Activated naive CD4-positive, alpha-beta T cell treated with anti-CD3 and anti-CD28 coated beads, Interleukin-2, amount 10 ng/mL, durations not matched to agents 5 hours and 36 hours (primary cell): Measurements from ENCODE around the gene GOLGA1. TPM values are rescaled to one million over a fixed set of nuclear protein-coding genes. Genes with fewer than 3 reads are reported as not detected.

Source experiments
- total RNA-seq, 2 experiments: library from RNA; stranded (reverse); gene quantifications; one replicate each; pipeline ENCODE4 v1.2.3, GENCODE V29; 2021

The GOLGA1 gene
- total RNA-seq, result 10 to 100 TPM; 16.9 to 17.4 TPM

GRCh38 chr9:124940894-124941678 is at the start of gene GOLGA1:
GOLGA1 (minus strand) TSS chr9:124941083; CDS start chr9:124938711, 2,372 bp downstream.

GRCh38 chr9:124861342-124862229 is 79.3 kb downstream of the GOLGA1 start, which contains the start of the genes ARPC5L and RPL35:
ARPC5L (plus strand) TSS chr9:124862130; CDS start chr9:124869291, 7,161 bp downstream.
RPL35 (minus strand) TSS chr9:124861957; CDS start chr9:124861912, 45 bp downstream.

GRCh38 chr9:124852829-124853531 is 87.9 kb downstream of the GOLGA1 start, which contains the start of gene WDR38:
WDR38 (plus strand) TSS chr9:124853460; CDS start chr9:124853532, 72 bp downstream.

Other genes with a start within 250 kb of the GOLGA1 start
- gene NR6A1, start 169.8 kb downstream of the GOLGA1 start, total RNA-seq, result under 1 TPM; 0.19 to 0.50 TPM
- gene OLFML2A, start 163.9 kb downstream of the GOLGA1 start, total RNA-seq, result not detected
- not detected for gene WDR38, start 87.6 kb downstream of the GOLGA1 start, total RNA-seq
- 1,000 to 10,000 TPM; 1,539 to 1,574 TPM for gene RPL35, start 79.1 kb downstream of the GOLGA1 start, total RNA-seq
- 10 to 100 TPM; 59.5 TPM for gene ARPC5L, start 79.0 kb downstream of the GOLGA1 start, total RNA-seq
- gene SCAI, start 202.4 kb upstream of the GOLGA1 start, total RNA-seq, result 10 to 100 TPM; 10.9 to 12.3 TPM
- 10 to 100 TPM; 51.6 to 53.7 TPM for gene PPP6C, start 248.7 kb upstream of the GOLGA1 start, total RNA-seq